SK-N-SH treated with all-trans-retinoic acid at 6 μM for 48 hours (cell line): ENCODE measurements around the gene ECHDC3.

ENCODE experiments used
- ATAC-seq: fragments of 200-7000 bp; cut with Tn5 transposase; 3 replicates; pipeline ENCODE4 v1.9.1; 2020; ENCODE audit warnings: mild to moderate bottlenecking, moderate library complexity
- ARNTL ChIP-seq: fragments of 450-650 bp; formaldehyde crosslinking; IDR thresholded peaks from 2 replicates; pipeline ENCODE4 v1.5.0; 2020; ENCODE audit warnings: low read depth, mild to moderate bottlenecking, moderate library complexity, borderline replicate concordance
- BACH2 ChIP-seq: fragments of 250-450 bp; sonication (Bioruptor Pico); IDR thresholded peaks from 2 replicates; pipeline ENCODE4 v1.9.0; 2021; ENCODE audit warnings: mild to moderate bottlenecking, borderline replicate concordance
- CSDC2 ChIP-seq: fragments of 250-450 bp; sonication (Bioruptor Pico); IDR thresholded peaks from 2 replicates; pipeline ENCODE4 v1.5.0; 2020; ENCODE audit warnings: mild to moderate bottlenecking, moderate library complexity
- ESRRG ChIP-seq: fragments of 250-450 bp; sonication (Bioruptor Pico); IDR thresholded peaks from 2 replicates; pipeline ENCODE4 v1.6.1; 2021; ENCODE audit warnings: mild to moderate bottlenecking
- ISL1 ChIP-seq: fragments of 250-450 bp; sonication (Bioruptor Pico); IDR thresholded peaks from 2 replicates; pipeline ENCODE4 v2.1.2; 2022; ENCODE audit warnings: mild to moderate bottlenecking, moderate library complexity
- OSR1 ChIP-seq: fragments of 250-450 bp; sonication (Bioruptor Pico); IDR thresholded peaks from 2 replicates; pipeline ENCODE4 v1.8.0; 2022; ENCODE audit warnings: moderate library complexity, mild to moderate bottlenecking, inconsistent platforms
- PATZ1 ChIP-seq: fragments of 250-450 bp; sonication (Bioruptor Pico); IDR thresholded peaks from 2 replicates; pipeline ENCODE4 v1.8.0; 2020; ENCODE audit warnings: mild to moderate bottlenecking, moderate library complexity, borderline replicate concordance
- POU6F1 ChIP-seq: fragments of 250-450 bp; sonication (Bioruptor Pico); IDR thresholded peaks from 2 replicates; pipeline ENCODE4 v1.8.0; 2021; ENCODE audit warnings: low read depth, mild to moderate bottlenecking, moderate library complexity, borderline replicate concordance
- PPARA ChIP-seq: fragments of 250-450 bp; sonication (Bioruptor Pico); IDR thresholded peaks from 2 replicates; pipeline ENCODE4 v1.5.0; 2020; ENCODE audit warnings: mild to moderate bottlenecking, borderline replicate concordance
- RARB ChIP-seq: fragments of 250-450 bp; sonication (Bioruptor Pico); IDR thresholded peaks from 2 replicates; pipeline ENCODE4 v1.8.0; 2021; ENCODE audit warnings: mild to moderate bottlenecking, moderate library complexity
- SNAI2 ChIP-seq: fragments of 250-450 bp; sonication (Bioruptor Pico); IDR thresholded peaks from 2 replicates; pipeline ENCODE4 v1.5.0; 2020; ENCODE audit warnings: mild to moderate bottlenecking, moderate library complexity
- TCF4 ChIP-seq: fragments of 250-450 bp; sonication (Bioruptor Pico); IDR thresholded peaks from 2 replicates; pipeline ENCODE4 v1.8.0; 2021; ENCODE audit warnings: mild to moderate bottlenecking, moderate library complexity, borderline replicate concordance
- TSHZ2 ChIP-seq: fragments of 250-450 bp; sonication (Bioruptor Pico); IDR thresholded peaks from 2 replicates; pipeline ENCODE4 v1.5.0; 2020; ENCODE audit warnings: mild to moderate bottlenecking, moderate library complexity
- ZC3H10 ChIP-seq: fragments of 250-450 bp; sonication (Bioruptor Pico); IDR thresholded peaks from 2 replicates; pipeline ENCODE4 v1.5.1; 2021; ENCODE audit warnings: mild to moderate bottlenecking, moderate library complexity
- ZFP3 ChIP-seq: fragments of 250-450 bp; sonication (Bioruptor Pico); IDR thresholded peaks from 2 replicates; pipeline ENCODE4 v1.5.0; 2020; ENCODE audit warnings: mild to moderate bottlenecking, moderate library complexity
- ZFP30 ChIP-seq: fragments of 450-650 bp; formaldehyde crosslinking; IDR thresholded peaks from 2 replicates; pipeline ENCODE4 v1.5.0; 2022; ENCODE audit warnings: mild to moderate bottlenecking, moderate library complexity
- ZNF565 ChIP-seq: fragments of 450-650 bp; formaldehyde crosslinking; conservative IDR thresholded peaks from 2 replicates; pipeline ENCODE4 v1.5.0; 2020; ENCODE audit warnings: low read depth, mild to moderate bottlenecking, moderate library complexity
- ZNF70 ChIP-seq: fragments of 450-650 bp; formaldehyde crosslinking; IDR thresholded peaks from 2 replicates; pipeline ENCODE4 v1.5.0; 2020; ENCODE audit warnings: mild to moderate bottlenecking, moderate library complexity
- ZNF8 ChIP-seq: fragments of 450-650 bp; formaldehyde crosslinking; IDR thresholded peaks from 2 replicates; pipeline ENCODE4 v1.5.0; 2020; ENCODE audit warnings: mild to moderate bottlenecking, moderate library complexity
- TF ChIP-seq, protein P1 (sequence below): fragments of 250-450 bp; sonication (Bioruptor Pico); IDR thresholded peaks from 2 replicates; pipeline ENCODE4 v1.5.1; 2021; ENCODE audit warnings: mild to moderate bottlenecking, moderate library complexity

ECHDC3 gene

GRCh38 chr10:11724938-11725776, 17.0 kb upstream of the ECHDC3 start (continued):
- TF ChIP-seq RARB (no peak), TCF4 (CRISPR knock-in tag) (no peak), CSDC2 (CRISPR knock-in tag) (no peak)

- TF ChIP-seq BACH2 (CRISPR knock-in tag) (no peak), OSR1 (CRISPR knock-in tag) (no peak), ESRRG (no peak), ZNF70 (CRISPR knock-in tag) (no peak), POU6F1 (CRISPR knock-in tag) (no peak), ZNF565 (CRISPR knock-in tag) (no peak), RARB (no peak), PPARA (CRISPR knock-in tag) (no peak), ZNF8 (CRISPR knock-in tag) (no peak), ISL1 (no peak), SNAI2 (no peak), ZC3H10 (no peak), ZFP30 (CRISPR knock-in tag) (no peak), ZFP3 (CRISPR knock-in tag) (no peak), TSHZ2 (no peak), CSDC2 (CRISPR knock-in tag) (no peak)
- no peak for ATAC-seq
Measured at GRCh38 chr10:11725912-11726311, 16.3 kb upstream of the ECHDC3 start.

DNA sequence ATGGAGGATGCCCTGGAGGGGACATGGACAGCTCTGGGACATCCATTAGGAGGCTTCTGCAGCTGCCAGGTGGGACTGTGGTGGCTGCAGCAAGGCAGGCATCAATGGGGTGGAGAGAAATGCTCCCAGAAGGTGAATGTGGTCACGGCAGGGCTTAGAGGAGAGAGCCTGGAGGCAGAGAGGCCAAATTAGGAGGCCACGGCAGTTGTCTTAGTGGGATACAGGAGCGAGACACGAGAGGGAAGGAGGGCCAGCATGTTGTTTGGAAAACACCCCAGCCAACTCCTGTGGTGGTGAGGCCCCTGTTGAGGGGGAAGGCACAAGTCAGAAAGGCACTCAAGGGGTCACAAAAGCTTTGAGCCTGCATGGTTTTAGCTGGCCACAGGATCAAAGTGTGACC, 14.6 kb upstream of the ECHDC3 start:
- no peak for ATAC-seq

GRCh38 chr10:11728353-11728752, 13.8 kb upstream of the ECHDC3 start:
- no peak for ATAC-seq
- TF ChIP-seq PPARA (CRISPR knock-in tag) (no peak), ZC3H10 (no peak), ARNTL (CRISPR knock-in tag) (no peak), OSR1 (CRISPR knock-in tag) (no peak), ESRRG (no peak), ZFP3 (CRISPR knock-in tag) (no peak), SNAI2 (no peak), ISL1 (no peak), POU6F1 (CRISPR knock-in tag) (no peak), TSHZ2 (no peak), ZNF565 (CRISPR knock-in tag) (no peak), ZNF8 (CRISPR knock-in tag) (no peak)
- TF ChIP-seq, protein P1, sequence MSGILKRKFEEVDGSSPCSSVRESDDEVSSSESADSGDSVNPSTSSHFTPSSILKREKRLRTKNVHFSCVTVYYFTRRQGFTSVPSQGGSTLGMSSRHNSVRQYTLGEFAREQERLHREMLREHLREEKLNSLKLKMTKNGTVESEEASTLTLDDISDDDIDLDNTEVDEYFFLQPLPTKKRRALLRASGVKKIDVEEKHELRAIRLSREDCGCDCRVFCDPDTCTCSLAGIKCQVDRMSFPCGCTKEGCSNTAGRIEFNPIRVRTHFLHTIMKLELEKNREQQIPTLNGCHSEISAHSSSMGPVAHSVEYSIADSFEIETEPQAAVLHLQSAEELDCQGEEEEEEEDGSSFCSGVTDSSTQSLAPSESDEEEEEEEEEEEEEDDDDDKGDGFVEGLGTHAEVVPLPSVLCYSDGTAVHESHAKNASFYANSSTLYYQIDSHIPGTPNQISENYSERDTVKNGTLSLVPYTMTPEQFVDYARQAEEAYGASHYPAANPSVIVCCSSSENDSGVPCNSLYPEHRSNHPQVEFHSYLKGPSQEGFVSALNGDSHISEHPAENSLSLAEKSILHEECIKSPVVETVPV (CRISPR knock-in tag), result no peak

More for the DNA sequence above, 14.6 kb upstream of the ECHDC3 start:
- no peak for TF ChIP-seq OSR1 (CRISPR knock-in tag)
- no peak for TF ChIP-seq PATZ1 (CRISPR knock-in tag)
- TF ChIP-seq RARB, result no peak
